Naive thymus-derived CD4-positive, alpha-beta T cell (primary cell): Measurements from ENCODE around the gene SPNS1. TPM values are rescaled to one million over a fixed set of nuclear protein-coding genes. Genes with fewer than 3 reads are reported as not detected.

Experiments
- ATAC-seq: fragments of 150-1000 bp; cut with Tn5 transposase; 2 replicates; pipeline ENCODE4 v1.10.0; 2021; ENCODE audit warnings: mild to moderate bottlenecking, moderate library complexity
- CTCF ChIA-PET: fragments of 350-600 bp; sonication (Branson Sonifier 250); formaldehyde crosslinking; loops from one replicate; lab custom pipeline; 2021; ENCODE audit warnings: antibody characterized with exemption; lab: Charles Lee
- POLR2A ChIA-PET: fragments of 350-600 bp; sonication (Branson Sonifier 250); formaldehyde crosslinking; loops from one replicate; lab custom pipeline; 2021; ENCODE audit warnings: antibody characterized with exemption, inconsistent platforms; lab: Charles Lee
- DNase-seq, 9 donors: peaks; one replicate each; pipeline versions ENCODE4 v3.0.0 to v3.0.0-alpha.2; 2020 to 2022; ENCODE audit warnings: mixed read lengths in 1 of 9
- H3K27ac ChIP-seq: one replicate; pipeline ENCODE4 v1.7.0; 2013; ENCODE audit warnings: mild to moderate bottlenecking, low read depth, low read length, moderate library complexity
- H3K27me3 ChIP-seq, 2 donors: one replicate each; pipeline ENCODE4 v1.7.0; 2013; ENCODE audit warnings: low read length in 2 of 2, mild to moderate bottlenecking in 2 of 2, moderate library complexity in 2 of 2; ENCODE audit not compliant: control insufficient read depth in 2 of 2, insufficient read depth in 2 of 2
- H3K36me3 ChIP-seq, 3 experiments: 1 replicate in 2 of 3; 2 replicates in 1 of 3; pipeline ENCODE4 v1.7.0; 2013; ENCODE audit warnings: low read length in 3 of 3, mild to moderate bottlenecking in 3 of 3, moderate library complexity in 1 of 3; ENCODE audit not compliant: insufficient read depth in 3 of 3, control insufficient read depth in 2 of 3
- H3K4me1 ChIP-seq, 2 donors: one replicate each; pipeline ENCODE4 v1.7.0; 2013; ENCODE audit warnings: low read length in 2 of 2, mild to moderate bottlenecking in 2 of 2, moderate library complexity in 1 of 2; ENCODE audit not compliant: control insufficient read depth in 2 of 2, insufficient read depth in 2 of 2
- H3K4me3 ChIP-seq: 2 replicates; pipeline ENCODE4 v1.7.0; 2013; ENCODE audit warnings: mild to moderate bottlenecking, low read length
- H3K9me3 ChIP-seq, 3 experiments: 1 replicate in 2 of 3; 2 replicates in 1 of 3; pipeline ENCODE4 v1.7.0; 2013; ENCODE audit warnings: low read length in 3 of 3; ENCODE audit not compliant: control insufficient read depth in 2 of 3
- H3K27ac Mint-ChIP-seq, 9 donors: one replicate each; pipeline ENCODE4 v1.8.0; 2020 to 2022; ENCODE audit warnings: mixed read lengths in 9 of 9, mild to moderate bottlenecking in 8 of 9, moderate library complexity in 5 of 9, inconsistent platforms in 2 of 9
- H3K27me3 Mint-ChIP-seq, 5 donors: one replicate each; pipeline ENCODE4 v1.8.0; 2021 to 2022; ENCODE audit warnings: mixed read lengths in 5 of 5, mild to moderate bottlenecking in 1 of 5
- H3K36me3 Mint-ChIP-seq, 5 donors: one replicate each; pipeline ENCODE4 v1.8.0; 2020 to 2022; ENCODE audit warnings: mixed read lengths in 5 of 5, mild to moderate bottlenecking in 3 of 5, inconsistent platforms in 1 of 5
- H3K4me1 Mint-ChIP-seq, 7 donors: one replicate each; pipeline ENCODE4 v1.8.0; 2020 to 2022; ENCODE audit warnings: mixed read lengths in 7 of 7, mild to moderate bottlenecking in 3 of 7, inconsistent platforms in 1 of 7
- H3K4me3 Mint-ChIP-seq, 10 donors: one replicate each; pipeline ENCODE4 v1.8.0; 2020 to 2022; ENCODE audit warnings: mild to moderate bottlenecking in 10 of 10, mixed read lengths in 10 of 10, moderate library complexity in 6 of 10, inconsistent platforms in 2 of 10
- H3K9me3 Mint-ChIP-seq, 11 donors: one replicate each; pipeline ENCODE4 v1.8.0; 2020 to 2022; ENCODE audit warnings: mixed read lengths in 11 of 11, mild to moderate bottlenecking in 4 of 11, inconsistent platforms in 1 of 11, moderate library complexity in 1 of 11
- intact Hi-C, 2 donors: fragments of 100-400 bp; cut with micrococcal nuclease; formaldehyde crosslinking; loops; one replicate each; pipeline ENCODE4 v1.15.1; 2023
- polyA plus RNA-seq, 2 donors: library from polyadenylated mRNA; unstranded; fragments of 300-500 nt; fragmentation: Illumina TruSeq; gene quantifications; one replicate each; pipeline ENCODE4 v1.2.3, GENCODE V29; 2021
- total RNA-seq, 6 experiments: library from RNA in 5 of 6; stranded (reverse) in 5 of 6; gene quantifications; 1 replicate in 5 of 6; 2 replicates in 1 of 6; pipeline ENCODE4 v1.2.3 and lab custom pipeline; 2021 to 2026

The SPNS1 gene
- total and polyA plus RNA-seq, 7 experiments from 2014 or later, result 22.6 to 47.0 (median 40.4) TPM

DNA sequence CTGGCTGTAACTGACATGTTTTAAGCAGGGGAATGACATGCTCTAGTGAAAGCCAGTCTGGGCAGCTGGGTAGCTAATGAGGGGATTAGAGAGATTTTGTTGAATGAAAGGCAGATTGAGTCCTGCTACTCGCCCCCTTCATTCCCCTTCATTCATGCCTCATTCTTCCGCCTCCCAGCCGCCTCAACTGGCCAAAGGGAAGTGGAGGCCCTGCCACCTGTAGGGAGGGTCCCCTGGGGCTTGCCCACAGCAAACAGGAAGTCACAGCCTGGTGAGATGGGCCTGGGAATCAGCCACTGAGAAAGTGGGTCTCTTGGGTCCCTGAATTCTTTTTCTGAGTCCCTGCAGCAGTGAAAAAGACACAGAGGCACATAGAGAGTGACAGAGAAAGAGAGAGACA is 43.9 kb upstream of the SPNS1 start:
- H3K36me3 ChIP-seq, result no peaks in the 10 kb centered on the region
- DNase-seq, result no peak
- no peaks in the 10 kb centered on the region for H3K9me3 ChIP-seq
- intact Hi-C loops, result no loop called here
- Mint-ChIP-seq H3K27ac (peak overlapping the region; percentile 10 to 91 (median 77)), H3K4me1 (peaks cover 13 to 30% (median 24%) of the 10 kb centered on the region in 7 donors), H3K36me3 (no peaks in the 10 kb centered on the region), H3K9me3 (peaks cover 0 to 7% (median 0%) of the 10 kb centered on the region in 11 donors), H3K4me3 (no peak overlapping the region), H3K27me3 (no peaks in the 10 kb centered on the region)
- ATAC-seq, result peak; percentile 38
- H3K4me1 ChIP-seq, result peaks cover 9% of the 10 kb centered on the region in 2 donors
- no peaks in the 10 kb centered on the region for H3K27me3 ChIP-seq
- H3K4me3 ChIP-seq, result no peak overlapping the region
- H3K27ac ChIP-seq, result peak overlapping the region; percentile 45
- POLR2A ChIA-PET, result no interaction called here
- CTCF ChIA-PET, result no interaction called here

DNA sequence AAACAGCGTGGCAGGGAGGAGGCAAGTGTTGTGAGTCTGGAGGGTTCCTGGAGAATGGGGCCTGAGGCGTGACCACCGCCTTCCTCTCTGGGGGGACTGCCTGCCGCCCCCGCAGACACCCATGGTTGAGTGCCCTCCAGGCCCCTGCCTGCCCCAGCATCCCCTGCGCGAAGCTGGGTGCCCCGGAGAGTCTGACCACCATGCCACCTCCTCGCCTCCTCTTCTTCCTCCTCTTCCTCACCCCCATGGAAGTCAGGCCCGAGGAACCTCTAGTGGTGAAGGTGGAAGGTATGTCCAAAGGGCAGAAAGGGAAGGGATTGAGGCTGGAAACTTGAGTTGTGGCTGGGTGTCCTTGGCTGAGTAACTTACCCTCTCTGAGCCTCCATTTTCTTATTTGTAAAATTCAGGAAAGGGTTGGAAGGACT is 42.8 kb upstream of the SPNS1 start, which contains the start of gene CD19:
TSS of gene CD19 (plus strand) at position 171 of the 425 bp plus-strand sequence. CDS start at position 201, 30 bp downstream.
- intact Hi-C loops, result no loop called here
- ChIA-PET CTCF (interaction anchor here (1.2 kb wide), 1 partner anchor 13 kb away, joined by 3 read pairs; no protein-coding TSS in a partner anchor), POLR2A (interaction anchor here (0.7 kb wide), 1 partner anchor 110 kb away, joined by 3 read pairs; no protein-coding TSS in a partner anchor)
- no peaks in the 10 kb centered on the region for H3K27me3 Mint-ChIP-seq
- Histone ChIP-seq H3K9me3 (no peaks in the 10 kb centered on the region), H3K4me1 (peaks cover 5 to 12% of the 10 kb centered on the region in 2 donors), H3K36me3 (no peaks in the 10 kb centered on the region), H3K27ac (peak within 1 kb of the TSS; percentile 45), H3K27me3 (no peaks in the 10 kb centered on the region), H3K4me3 (no peak within 1 kb of the TSS)
- H3K4me1 Mint-ChIP-seq, result peaks cover 15 to 34% (median 27%) of the 10 kb centered on the region in 7 donors
- peaks cover 0 to 2% (median 0%) of the 10 kb centered on the region in 5 donors for H3K36me3 Mint-ChIP-seq
- H3K9me3 Mint-ChIP-seq, result peaks cover 0 to 7% (median 0%) of the 10 kb centered on the region in 11 donors
- no peak within 1 kb of the TSS for H3K4me3 Mint-ChIP-seq
- no peak for ATAC-seq
- DNase-seq, result no peak
- peak within 1 kb of the TSS; percentile 10 to 91 (median 77) for H3K27ac Mint-ChIP-seq

DNA sequence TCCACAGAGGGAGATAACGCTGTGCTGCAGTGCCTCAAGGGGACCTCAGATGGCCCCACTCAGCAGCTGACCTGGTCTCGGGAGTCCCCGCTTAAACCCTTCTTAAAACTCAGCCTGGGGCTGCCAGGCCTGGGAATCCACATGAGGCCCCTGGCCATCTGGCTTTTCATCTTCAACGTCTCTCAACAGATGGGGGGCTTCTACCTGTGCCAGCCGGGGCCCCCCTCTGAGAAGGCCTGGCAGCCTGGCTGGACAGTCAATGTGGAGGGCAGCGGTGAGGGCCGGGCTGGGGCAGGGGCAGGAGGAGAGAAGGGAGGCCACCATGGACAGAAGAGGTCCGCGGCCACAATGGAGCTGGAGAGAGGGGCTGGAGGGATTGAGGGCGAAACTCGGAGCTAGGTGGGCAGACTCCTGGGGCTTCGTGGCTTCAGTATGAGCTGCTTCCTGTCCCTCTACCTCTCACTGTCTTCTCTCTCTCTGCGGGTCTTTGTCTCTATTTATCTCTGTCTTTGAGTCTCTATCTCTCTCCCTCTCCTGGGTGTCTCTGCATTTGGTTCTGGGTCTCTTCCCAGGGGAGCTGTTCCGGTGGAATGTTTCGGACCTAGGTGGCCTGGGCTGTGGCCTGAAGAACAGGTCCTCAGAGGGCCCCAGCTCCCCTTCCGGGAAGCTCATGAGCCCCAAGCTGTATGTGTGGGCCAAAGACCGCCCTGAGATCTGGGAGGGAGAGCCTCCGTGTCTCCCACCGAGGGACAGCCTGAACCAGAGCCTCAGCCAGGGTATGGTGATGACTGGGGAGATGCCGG is 42.0 kb upstream of the SPNS1 start:
- Histone ChIP-seq H3K27ac (no peak overlapping the region), H3K36me3 (no peaks in the 10 kb centered on the region), H3K27me3 (no peaks in the 10 kb centered on the region), H3K9me3 (no peaks in the 10 kb centered on the region), H3K4me1 (peaks cover 5 to 17% of the 10 kb centered on the region in 2 donors), H3K4me3 (no peak overlapping the region)
- peaks cover 0 to 7% (median 0%) of the 10 kb centered on the region in 11 donors for H3K9me3 Mint-ChIP-seq
- intact Hi-C loops, result no loop called here
- ATAC-seq, result no peak
- peaks cover 16 to 34% (median 28%) of the 10 kb centered on the region in 7 donors for H3K4me1 Mint-ChIP-seq
- peaks cover 0 to 2% (median 0%) of the 10 kb centered on the region in 5 donors for H3K36me3 Mint-ChIP-seq
- ChIA-PET POLR2A (interaction anchor here (0.7 kb wide), 1 partner anchor 110 kb away, joined by 3 read pairs; no protein-coding TSS in a partner anchor), CTCF (interaction anchor here (1.2 kb wide), 1 partner anchor 13 kb away, joined by 3 read pairs; no protein-coding TSS in a partner anchor)
- H3K4me3 Mint-ChIP-seq, result no peak overlapping the region
- DNase-seq, result no peak
- no peaks in the 10 kb centered on the region for H3K27me3 Mint-ChIP-seq
- H3K27ac Mint-ChIP-seq, result peak overlapping the region in 2 of 9 donors; percentile 48 to 73

DNA sequence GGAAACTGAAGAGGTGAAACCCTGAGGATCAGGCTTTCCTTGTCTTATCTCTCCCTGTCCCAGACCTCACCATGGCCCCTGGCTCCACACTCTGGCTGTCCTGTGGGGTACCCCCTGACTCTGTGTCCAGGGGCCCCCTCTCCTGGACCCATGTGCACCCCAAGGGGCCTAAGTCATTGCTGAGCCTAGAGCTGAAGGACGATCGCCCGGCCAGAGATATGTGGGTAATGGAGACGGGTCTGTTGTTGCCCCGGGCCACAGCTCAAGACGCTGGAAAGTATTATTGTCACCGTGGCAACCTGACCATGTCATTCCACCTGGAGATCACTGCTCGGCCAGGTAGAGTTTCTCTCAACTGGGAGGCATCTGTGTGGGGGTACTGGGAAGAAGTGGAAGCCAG is 41.4 kb upstream of the SPNS1 start:
- no peak overlapping the region for H3K27ac ChIP-seq
- intact Hi-C loops, result no loop called here
- ATAC-seq (no peak), DNase-seq (no peak)
- no peaks in the 10 kb centered on the region for H3K27me3 ChIP-seq
- peaks cover 0 to 2% (median 0%) of the 10 kb centered on the region in 5 donors for H3K36me3 Mint-ChIP-seq
- H3K4me3 Mint-ChIP-seq, result no peak overlapping the region
- H3K27me3 Mint-ChIP-seq, result no peaks in the 10 kb centered on the region
- H3K9me3 Mint-ChIP-seq, result peaks cover 0 to 7% (median 0%) of the 10 kb centered on the region in 11 donors
- no peak overlapping the region for H3K4me3 ChIP-seq
- peaks cover 18 to 34% (median 28%) of the 10 kb centered on the region in 7 donors for H3K4me1 Mint-ChIP-seq
- CTCF ChIA-PET, result no interaction called here
- peaks cover 5 to 17% of the 10 kb centered on the region in 2 donors for H3K4me1 ChIP-seq
- POLR2A ChIA-PET, result no interaction called here
- H3K9me3 ChIP-seq, result no peaks in the 10 kb centered on the region
- H3K36me3 ChIP-seq, result no peaks in the 10 kb centered on the region
- no peak overlapping the region for H3K27ac Mint-ChIP-seq

DNA sequence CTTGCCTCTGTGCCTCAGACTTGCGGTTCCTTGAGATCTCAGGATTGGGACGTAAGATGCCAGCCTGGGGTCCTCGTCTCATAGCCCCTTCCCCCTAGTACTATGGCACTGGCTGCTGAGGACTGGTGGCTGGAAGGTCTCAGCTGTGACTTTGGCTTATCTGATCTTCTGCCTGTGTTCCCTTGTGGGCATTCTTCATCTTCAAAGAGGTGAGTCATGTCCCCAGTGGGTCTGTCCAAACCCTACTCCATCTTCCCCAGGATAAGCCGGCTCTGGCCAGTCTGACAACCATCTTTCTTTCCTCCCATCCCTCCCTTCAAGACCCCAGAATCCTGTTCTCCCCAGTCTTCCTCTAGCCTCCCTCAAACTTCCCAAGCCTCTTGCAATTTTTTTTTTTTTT is 39.2 kb upstream of the SPNS1 start:
- Mint-ChIP-seq H3K27ac (peak overlapping the region in 6 of 9 donors; percentile 29 to 87 (median 57)), H3K27me3 (peaks cover 0 to 4% (median 0%) of the 10 kb centered on the region in 5 donors), H3K4me3 (peak overlapping the region in 3 of 10 donors; percentile 21 to 64 (median 32)), H3K36me3 (peaks cover 0 to 2% (median 0%) of the 10 kb centered on the region in 5 donors), H3K4me1 (peaks cover 18 to 32% (median 25%) of the 10 kb centered on the region in 7 donors), H3K9me3 (peaks cover 0 to 7% (median 0%) of the 10 kb centered on the region in 11 donors)
- no peaks in the 10 kb centered on the region for H3K27me3 ChIP-seq
- no peak for DNase-seq
- intact Hi-C loops, result no loop called here
- H3K36me3 ChIP-seq, result no peaks in the 10 kb centered on the region
- H3K4me1 ChIP-seq, result peaks cover 5 to 17% of the 10 kb centered on the region in 2 donors
- POLR2A ChIA-PET, result interaction anchor here (1.2 to 2.7 kb wide), 2 partner anchors 9 to 88 kb away, joined by 3 to 14 read pairs; partner anchors contain the start of gene RABEP2
- CTCF ChIA-PET, result interaction anchor here (1.2 to 1.7 kb wide), 2 partner anchors 10 to 60 kb away, joined by 3 to 9 read pairs; no protein-coding TSS in a partner anchor
- H3K9me3 ChIP-seq, result no peaks in the 10 kb centered on the region
- no peak overlapping the region for H3K4me3 ChIP-seq
- ATAC-seq, result no peak
- no peak overlapping the region for H3K27ac ChIP-seq
